Measurements from ENCODE around the gene TNS2. TPM values are rescaled to one million over a fixed set of nuclear protein-coding genes. Genes with fewer than 3 reads are reported as not detected.

The TNS2 gene
- total RNA-seq, 1 donor, result 3.2 TPM

- no peak for DNase-seq (ENCODE audit: low read depth in 2 of 3, low spot score in 2 of 3)
Observed at GRCh38 chr12:53044052-53044581, 5.7 kb upstream of the TNS2 start.

GRCh38 chr12:53044896-53045695, 4.8 kb upstream of the TNS2 start:
- no peak for DNase-seq (ENCODE audit: low read depth in 2 of 3, low spot score in 2 of 3)

GRCh38 chr12:53045696-53046045, 4.2 kb upstream of the TNS2 start:
- no peak for DNase-seq (ENCODE audit: low read depth in 2 of 3, low spot score in 2 of 3)

GRCh38 chr12:53046655-53047220, 3.1 kb upstream of the TNS2 start:
- DNase-seq (ENCODE audit: low read depth in 2 of 3, low spot score in 2 of 3), result peak in 2 of 3 donors; percentile 67 to 68

GRCh38 chr12:53047221-53048032, 2.4 kb upstream of the TNS2 start:
- DNase-seq (ENCODE audit: low read depth in 2 of 3, low spot score in 2 of 3), result peak; percentile 62 to 77 (median 72)

- DNase-seq (ENCODE audit: low read depth in 2 of 3, low spot score in 2 of 3), result no peak
Observed at GRCh38 chr12:53048033-53048779, 1.7 kb upstream of the TNS2 start.

GRCh38 chr12:53048780-53049401, 974 bp upstream of the TNS2 start:
- no peak for DNase-seq (ENCODE audit: low read depth in 2 of 3, low spot score in 2 of 3)

- DNase-seq (ENCODE audit: low read depth in 2 of 3, low spot score in 2 of 3), result no peak
Observed at GRCh38 chr12:53050426-53051057, 677 bp downstream of the TNS2 start.

- DNase-seq (ENCODE audit: low read depth in 2 of 3, low spot score in 2 of 3), result no peak
Observed at GRCh38 chr12:53051058-53051880, 1.4 kb downstream of the TNS2 start.

GRCh38 chr12:53051881-53052412, 2.1 kb downstream of the TNS2 start:
- DNase-seq (ENCODE audit: low read depth in 2 of 3, low spot score in 2 of 3), result no peak

GRCh38 chr12:53052419-53053217, 2.8 kb downstream of the TNS2 start:
- DNase-seq (ENCODE audit: low read depth in 2 of 3, low spot score in 2 of 3), result no peak

GRCh38 chr12:53053218-53054111, 3.6 kb downstream of the TNS2 start:
- peak in 2 of 3 donors; percentile 30 to 58 for DNase-seq (ENCODE audit: low read depth in 2 of 3, low spot score in 2 of 3)

GRCh38 chr12:53054112-53054878, 4.4 kb downstream of the TNS2 start:
- DNase-seq (ENCODE audit: low read depth in 2 of 3, low spot score in 2 of 3), result peak; percentile 88 to 96 (median 92)

- DNase-seq (ENCODE audit: low read depth in 2 of 3, low spot score in 2 of 3), result no peak
Observed at GRCh38 chr12:53055471-53056266, 5.8 kb downstream of the TNS2 start.

GRCh38 chr12:53056296-53056695, 6.4 kb downstream of the TNS2 start:
- no peak for DNase-seq (ENCODE audit: low read depth in 2 of 3, low spot score in 2 of 3)
